HG03378 (cell line): ENCODE data around the gene TNS3.

Source experiments
- ATAC-seq: cut with Tn5 transposase; IDR thresholded peaks from one replicate; pipeline ENCODE4 v1.9.1; 2021; ENCODE audit warnings: mild to moderate bottlenecking, moderate library complexity; ENCODE audit not compliant: unreplicated experiment

TNS3 gene

DNA sequence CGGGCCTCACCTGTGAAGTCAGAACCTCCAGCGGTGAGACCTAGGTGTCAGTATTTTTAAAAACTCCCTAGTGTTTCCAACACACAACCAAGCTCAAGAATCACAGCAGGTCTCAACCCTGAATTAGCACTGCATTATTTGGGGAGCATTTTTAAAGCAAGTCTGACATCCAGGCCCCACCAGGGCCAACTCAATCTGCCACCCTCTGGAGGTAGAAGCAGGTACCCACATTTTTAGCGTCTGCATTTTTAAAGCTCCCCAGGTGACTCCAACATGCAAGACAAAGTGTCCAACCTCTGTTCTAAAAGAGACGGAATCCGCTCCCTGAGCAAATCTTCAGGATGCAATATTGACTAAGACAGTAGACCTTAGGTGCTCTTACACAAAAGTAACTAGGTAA is 225.7 kb downstream of the TNS3 start:
- ATAC-seq = no peak

- ATAC-seq = no peak
Observed at GRCh38 chr7:47355684-47356083, 226.2 kb downstream of the TNS3 start.

DNA sequence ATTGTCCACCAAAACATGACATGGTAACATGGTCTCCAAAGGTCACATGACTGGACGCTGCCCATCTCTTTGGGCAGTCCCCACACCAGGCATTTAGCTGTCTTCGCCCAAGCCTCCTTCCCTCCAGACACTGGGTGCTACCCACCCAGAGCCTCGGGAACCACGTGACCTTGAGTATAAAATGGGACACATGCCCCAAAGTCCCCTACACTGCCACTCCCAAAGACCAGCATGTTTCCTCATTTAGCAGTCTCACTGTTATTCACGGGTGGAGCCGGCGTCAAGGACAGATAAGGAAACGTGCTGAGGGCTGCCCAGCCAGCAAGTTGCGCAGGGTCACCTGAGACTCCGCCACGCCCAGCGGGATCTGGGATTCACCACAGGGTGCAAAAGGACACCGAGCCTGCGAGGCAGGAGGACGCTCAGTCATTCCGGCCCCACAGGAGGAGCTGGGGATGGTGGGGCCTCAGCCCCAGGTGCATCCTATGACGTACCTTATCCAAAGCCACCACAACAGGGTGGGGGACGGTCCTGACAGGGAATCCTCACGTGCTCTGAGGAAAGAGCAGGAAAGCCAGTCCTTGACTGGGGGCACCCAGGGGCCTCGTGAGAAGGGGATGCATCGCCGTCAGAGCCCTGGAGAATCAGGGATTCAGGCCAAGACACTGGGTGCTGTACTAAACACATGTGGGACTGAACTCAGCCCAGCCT is 226.9 kb downstream of the TNS3 start:
- no peak for ATAC-seq

DNA sequence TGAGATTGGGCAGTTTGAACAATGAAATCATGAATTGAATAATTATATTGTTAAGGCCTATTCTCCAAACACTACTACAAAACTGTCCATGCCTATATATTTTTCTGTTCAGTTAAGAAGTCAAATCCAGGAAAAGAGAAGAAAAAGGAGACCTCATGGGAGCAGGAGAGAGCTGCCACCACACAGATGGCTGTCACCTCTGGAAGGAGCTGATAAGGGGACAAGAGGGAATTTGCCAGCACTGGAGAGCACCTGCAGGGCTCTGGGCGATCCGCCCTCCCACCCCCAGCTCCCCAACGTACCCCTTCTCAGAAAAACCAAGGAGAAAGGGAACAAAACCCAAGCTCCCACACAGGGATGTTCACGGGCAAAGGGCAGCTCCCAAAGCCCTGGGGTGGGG is 227.8 kb downstream of the TNS3 start:
- ATAC-seq = no peak

DNA sequence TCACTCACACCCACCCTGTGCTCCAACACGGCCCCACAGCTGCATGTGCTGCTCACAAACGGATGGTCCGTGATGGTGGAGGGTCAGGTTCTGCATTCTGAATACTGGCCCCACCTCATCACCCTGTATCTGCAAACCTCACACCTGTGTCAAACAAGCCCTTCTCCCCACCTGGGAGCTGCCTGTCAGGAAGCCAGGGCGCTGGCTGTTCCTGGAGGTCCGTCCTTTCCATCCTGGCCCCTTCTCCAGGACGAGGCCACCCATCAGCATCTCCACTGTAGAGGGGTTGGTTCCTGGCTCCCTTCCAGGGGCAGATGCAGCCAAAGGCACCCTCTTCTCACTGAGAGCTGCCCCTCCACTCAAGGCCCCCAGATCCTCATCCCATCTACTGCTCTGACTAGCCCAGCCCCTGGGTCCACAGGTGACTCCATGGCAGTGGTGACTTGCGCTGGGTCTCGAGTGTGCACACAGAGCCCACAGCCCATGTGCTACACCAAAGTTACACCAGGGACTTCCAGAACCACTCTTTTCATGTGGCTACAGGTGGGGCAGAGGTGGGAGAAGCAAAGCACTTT is 229.4 kb downstream of the TNS3 start:
- no peak for ATAC-seq

DNA sequence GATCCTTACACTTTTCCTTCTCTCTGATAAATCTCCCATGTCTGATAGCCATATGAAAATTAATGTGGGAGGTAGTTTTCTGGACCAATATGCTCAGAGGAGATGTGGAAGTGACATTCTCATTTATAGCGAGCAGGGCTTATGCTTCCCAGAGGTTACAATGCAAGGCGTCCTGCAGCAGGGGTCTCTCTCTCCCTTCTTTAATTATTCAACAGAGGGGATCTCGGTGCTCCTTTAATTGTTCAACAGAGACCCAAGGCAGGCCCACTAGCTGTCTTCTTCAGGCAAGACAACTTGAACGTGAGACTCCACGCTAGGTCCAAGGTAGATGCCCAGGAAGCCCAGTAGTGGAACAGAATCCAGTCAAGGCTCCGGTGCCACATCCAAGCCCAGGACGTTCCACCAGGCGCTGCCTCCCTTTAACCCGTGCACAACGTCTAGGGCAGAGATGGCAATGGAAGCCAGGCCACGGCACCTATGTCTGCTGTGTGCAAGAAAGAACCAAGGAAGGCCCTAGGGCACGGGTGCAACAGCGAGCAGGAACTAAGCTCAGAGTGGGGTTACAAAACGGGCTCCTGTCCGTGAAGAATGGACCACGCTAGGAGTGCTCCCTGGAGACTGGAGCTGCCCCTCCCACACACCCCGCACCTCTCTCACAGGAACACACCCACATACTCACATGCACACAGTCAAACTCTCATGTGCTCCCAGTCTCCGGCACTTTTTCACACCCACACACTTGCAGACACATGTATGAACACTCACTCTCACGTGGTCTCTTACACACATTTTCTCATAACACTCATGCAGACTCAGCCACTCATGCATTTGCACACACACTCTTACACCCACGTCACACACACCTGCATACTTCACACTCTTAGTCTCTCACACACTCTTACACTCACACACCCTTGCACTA is 230.4 kb downstream of the TNS3 start:
- ATAC-seq = no peak

GRCh38 chr7:47350425-47350824 is 231.5 kb downstream of the TNS3 start:
- ATAC-seq = no peak

DNA sequence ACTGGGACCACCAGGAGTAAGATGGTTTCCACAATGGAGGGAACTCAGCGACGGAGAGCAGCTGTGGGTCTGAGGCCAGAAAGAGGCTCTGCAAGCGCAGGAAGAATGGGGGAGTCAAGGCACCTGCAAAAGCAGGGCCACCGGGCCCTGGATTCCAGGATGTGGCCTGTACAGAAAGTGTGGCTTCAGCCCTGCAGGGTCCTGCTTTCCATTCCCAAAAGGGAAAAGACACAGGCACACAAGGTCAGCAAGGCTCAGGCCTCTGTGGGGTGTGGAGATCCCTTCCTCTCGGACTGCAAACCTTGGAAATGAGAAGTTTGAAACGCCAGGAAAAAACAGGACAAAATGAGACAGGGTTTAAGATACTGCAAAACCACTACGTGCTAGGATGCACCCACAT is 232.5 kb downstream of the TNS3 start:
- no peak for ATAC-seq

DNA sequence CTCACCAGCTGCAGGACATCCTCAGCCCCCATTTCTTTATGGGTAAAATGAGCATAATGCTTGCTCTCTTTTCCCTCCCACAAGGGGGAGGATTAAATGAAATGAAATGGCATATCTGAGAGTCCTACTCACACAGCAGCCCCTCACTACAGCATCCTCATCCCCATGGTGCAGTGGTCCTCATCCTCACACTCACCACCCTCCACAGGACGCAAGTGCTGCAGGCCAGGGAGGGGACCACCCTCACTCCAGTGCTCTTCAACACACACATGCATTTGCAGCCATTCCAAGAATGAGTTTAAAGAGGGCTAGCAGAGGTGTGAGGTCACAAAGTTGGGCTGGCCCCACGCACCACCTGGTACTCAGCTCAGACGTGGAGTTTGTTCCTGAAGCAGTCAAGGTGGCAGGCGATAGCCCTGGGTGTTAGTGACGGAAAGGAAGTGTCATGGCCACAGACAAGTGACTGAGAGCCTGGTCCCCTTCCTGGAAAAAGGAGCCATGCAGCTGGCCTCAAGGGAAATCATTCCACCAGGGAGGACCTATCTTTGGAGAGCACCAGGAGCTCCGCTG is 234.0 kb downstream of the TNS3 start:
- no peak for ATAC-seq

GRCh38 chr7:47347346-47347745 is 234.6 kb downstream of the TNS3 start:
- ATAC-seq = no peak

- no peak for ATAC-seq
Observed at GRCh38 chr7:47346377-47346914, 235.5 kb downstream of the TNS3 start.

DNA sequence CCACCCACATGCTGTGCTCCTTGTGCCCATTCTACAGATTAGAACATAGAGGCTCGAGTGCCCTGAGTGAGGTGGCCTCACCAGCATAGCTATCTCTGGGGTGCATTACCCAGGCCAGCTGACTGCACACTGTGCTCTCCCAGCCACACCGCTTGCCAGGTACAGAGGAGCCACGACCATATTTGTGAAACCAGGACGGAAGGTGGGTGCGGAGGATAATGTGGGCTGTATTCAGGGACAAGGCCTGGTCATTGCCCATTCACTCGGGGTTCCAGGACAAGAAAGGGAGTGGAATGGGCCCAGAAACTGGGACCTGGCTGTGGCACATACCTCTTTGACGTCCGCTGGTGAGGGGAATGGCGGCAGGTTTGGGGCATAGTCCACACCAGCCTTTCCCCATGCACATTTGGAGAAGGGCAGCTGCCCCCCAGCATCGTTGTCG is 236.0 kb downstream of the TNS3 start:
- ATAC-seq = no peak

GRCh38 chr7:47344171-47344955 is 237.5 kb downstream of the TNS3 start:
- no peak for ATAC-seq

- ATAC-seq = no peak
Observed at GRCh38 chr7:47343061-47343455, 238.9 kb downstream of the TNS3 start.

GRCh38 chr7:47342296-47343060 is 239.4 kb downstream of the TNS3 start:
- ATAC-seq = no peak

- no peak for ATAC-seq
Observed at GRCh38 chr7:47340517-47340916, 241.4 kb downstream of the TNS3 start.

GRCh38 chr7:47338026-47338425 is 243.9 kb downstream of the TNS3 start:
- ATAC-seq = no peak

GRCh38 chr7:47337531-47337930 is 244.4 kb downstream of the TNS3 start:
- peak; percentile 94 for ATAC-seq
